Measurements from ENCODE around the gene TMEM185B.
"Not testable (repeated sequence)": the region's sequence is repeated elsewhere in the genome, so short reads cannot be mapped to it uniquely, and the experiment has no call there.

The TMEM185B gene

GRCh38 chr2:120235158-120235557 is 12.0 kb upstream of the TMEM185B start:
- not testable (repeated sequence) for DNase-seq (ENCODE audit: low read depth in 2 of 3, low spot score in 1 of 3)

- DNase-seq (ENCODE audit: low read depth in 2 of 3, low spot score in 1 of 3): no peak
These were observed 10.1 kb upstream of the TMEM185B start for GRCh38 chr2:120233292-120233691.

DNA sequence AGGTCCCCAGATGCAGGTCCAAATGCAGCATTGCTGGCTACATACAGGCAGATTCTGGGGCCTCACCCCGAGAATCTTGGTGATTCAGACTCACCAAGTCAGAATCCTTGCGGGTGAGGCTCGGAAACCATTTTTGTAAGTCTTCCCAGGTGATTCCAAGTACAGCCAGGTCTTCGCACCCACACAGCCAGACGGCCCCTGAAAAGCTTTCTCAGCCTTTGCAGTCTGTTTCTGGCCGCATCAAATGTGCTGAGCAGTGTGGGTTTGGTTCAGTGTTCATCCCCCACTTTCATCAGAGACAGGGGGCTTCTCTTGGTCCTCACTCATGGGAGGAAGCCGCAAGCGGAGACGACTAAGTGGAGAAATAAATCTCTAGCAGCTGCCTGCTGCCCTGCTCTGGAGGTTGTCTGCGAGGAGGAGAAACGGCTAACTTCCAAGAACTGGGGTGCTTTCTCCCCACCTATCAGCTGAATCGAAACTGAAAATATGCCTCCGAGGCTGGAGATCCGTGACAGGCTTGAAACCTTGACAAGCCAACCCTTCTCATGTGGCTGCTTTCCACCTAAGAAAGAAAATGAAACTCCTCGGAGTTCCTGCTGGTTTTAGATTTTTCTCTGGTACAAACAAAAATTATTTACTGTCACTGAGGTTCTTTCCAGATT is 8.9 kb upstream of the TMEM185B start:
- peak; percentile 57 to 73 (median 63) for DNase-seq (ENCODE audit: low read depth in 2 of 3, low spot score in 1 of 3)

GRCh38 chr2:120231564-120231973 is 8.4 kb upstream of the TMEM185B start:
- DNase-seq (ENCODE audit: low read depth in 2 of 3, low spot score in 1 of 3): peak in 1 of 3 donors; percentile 27

- no peak for DNase-seq (ENCODE audit: low read depth in 2 of 3, low spot score in 1 of 3)
These were observed 7.6 kb upstream of the TMEM185B start for GRCh38 chr2:120230515-120231471.

GRCh38 chr2:120229341-120229740 is 6.1 kb upstream of the TMEM185B start:
- DNase-seq (ENCODE audit: low read depth in 2 of 3, low spot score in 1 of 3): no peak

- no peak for DNase-seq (ENCODE audit: low read depth in 2 of 3, low spot score in 1 of 3)
These were observed 5.3 kb upstream of the TMEM185B start for GRCh38 chr2:120228503-120228902.

DNA sequence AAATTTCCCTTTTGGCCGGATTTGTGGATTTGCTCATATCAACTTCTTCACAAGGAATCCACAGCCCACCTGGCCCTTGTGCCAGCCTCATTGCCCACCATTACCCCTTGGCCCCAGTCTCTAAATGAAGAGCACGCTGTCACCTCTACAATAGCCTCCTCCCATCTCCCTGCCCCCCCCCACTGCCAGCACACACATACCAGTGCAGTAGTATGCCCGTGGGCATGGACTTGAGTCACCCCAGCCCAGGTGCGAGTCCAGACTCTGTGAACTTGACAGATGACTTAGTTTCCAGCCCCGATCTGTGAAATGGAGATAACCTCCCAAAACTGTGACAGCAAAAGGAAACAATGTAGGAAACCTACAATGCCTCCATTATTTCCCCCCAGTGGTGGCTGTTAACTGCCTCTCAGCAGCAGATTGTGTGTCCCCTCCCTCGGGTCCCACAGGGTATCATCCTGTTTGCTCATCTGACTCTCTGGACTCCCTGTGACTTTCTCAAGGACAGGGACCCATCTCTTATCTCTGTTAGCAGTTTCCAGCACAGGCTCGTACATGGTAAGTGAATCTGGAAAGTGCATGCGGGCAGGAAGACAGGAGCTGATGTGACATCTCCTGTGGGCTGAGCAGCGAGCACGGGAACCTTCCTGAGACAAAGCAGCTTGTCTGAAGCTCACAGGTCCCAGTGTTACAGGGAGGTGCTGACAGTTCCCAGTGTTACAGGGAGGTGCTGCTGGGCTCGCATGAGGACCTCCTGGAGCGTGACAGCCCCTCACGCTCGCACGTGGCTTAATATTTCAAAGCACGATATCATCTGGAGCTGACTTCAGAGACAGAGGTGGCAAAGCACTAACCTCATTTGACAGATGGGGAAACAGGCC is 4.2 kb upstream of the TMEM185B start:
- DNase-seq (ENCODE audit: low read depth in 2 of 3, low spot score in 1 of 3): no peak

GRCh38 chr2:120226316-120226715 is 3.1 kb upstream of the TMEM185B start:
- DNase-seq (ENCODE audit: low read depth in 2 of 3, low spot score in 1 of 3): no peak

DNA sequence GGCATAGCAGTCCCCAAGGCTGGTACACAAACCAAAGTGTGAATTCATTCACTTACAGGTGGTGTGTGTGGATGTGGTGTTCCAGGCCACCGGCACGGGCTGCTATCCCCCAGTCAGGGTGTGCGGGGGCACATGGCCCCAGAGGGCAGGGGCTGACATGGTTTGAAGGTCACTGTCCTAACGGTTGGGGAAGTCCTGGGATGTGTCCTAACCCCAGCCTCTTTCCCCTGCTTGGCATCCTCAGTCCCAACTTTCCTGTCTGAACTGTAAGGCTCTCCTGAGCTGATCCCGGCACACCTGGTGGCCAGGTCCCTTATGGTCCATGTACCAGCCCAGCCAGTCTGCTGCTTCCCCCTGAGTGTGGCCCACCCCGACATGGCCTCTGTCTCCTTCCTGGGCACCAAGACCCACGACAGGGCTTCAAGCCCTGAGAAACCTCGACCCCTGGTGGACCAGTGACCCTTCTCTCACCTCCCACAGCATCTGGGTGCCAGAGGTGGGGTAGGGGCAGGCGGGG is 2.4 kb upstream of the TMEM185B start:
- DNase-seq (ENCODE audit: low read depth in 2 of 3, low spot score in 1 of 3): no peak

- DNase-seq (ENCODE audit: low read depth in 2 of 3, low spot score in 1 of 3): no peak
These were observed 1.7 kb upstream of the TMEM185B start for GRCh38 chr2:120224735-120225548.

DNA sequence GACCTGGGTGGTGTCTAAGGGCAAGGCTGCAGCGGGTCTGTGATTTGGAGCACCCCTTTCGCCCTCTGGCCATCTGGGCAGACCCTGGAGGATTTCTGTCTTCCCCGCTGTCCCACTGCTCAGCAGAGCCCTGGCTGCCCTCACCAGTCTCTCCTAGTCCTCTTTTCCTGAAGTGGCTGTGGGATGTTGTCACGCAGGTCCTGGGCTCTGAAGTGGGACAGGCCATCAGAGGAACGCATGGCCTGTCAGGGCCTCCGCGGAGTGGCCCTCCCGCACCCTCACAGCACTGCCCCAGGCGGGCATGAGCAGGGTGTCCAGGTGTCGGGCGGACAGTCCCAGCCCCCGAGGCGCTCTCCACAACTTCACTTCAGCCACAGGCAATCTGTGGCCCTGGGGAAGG is 1.1 kb upstream of the TMEM185B start:
- no peak for DNase-seq (ENCODE audit: low read depth in 2 of 3, low spot score in 1 of 3)

DNA sequence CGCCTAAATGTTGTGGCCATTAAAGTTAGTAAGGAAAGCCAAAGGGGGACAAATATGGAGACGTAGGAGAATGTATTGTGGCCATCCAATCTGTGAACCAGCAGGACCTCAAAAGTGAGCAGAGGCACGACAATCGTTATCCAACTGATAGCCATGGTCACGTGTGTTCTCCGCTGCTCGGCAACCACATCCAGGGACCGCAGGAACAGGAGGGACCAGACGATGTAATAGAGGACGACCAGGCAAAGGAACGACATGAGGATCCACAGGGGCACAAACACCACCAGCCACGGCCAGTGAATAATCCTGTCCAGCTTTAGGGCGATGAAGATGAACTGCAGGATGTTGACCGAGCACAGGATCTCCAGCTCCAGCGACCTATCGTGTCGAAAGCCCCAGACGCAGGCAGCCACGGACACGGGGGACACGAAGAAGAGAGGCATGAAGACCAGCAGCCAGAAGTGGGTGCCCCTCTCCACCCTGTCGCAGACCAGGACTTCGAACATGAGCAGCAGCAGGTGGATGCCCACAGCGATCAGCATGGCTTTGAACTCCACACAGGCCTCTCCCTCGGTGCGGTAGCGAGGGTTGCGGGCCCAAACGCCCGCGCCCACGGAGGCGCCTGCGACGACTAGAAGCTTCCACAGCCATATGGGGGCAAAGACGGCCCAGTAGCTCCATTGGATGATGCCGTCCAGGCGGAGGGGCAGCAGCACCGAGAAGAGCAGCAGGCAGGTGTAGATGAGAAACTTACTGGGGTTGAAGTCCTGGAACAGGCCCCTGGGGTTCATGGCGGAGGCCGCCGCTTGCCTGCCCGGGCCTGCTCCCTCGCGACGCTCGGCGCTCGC is 790 bp downstream of the TMEM185B start:
- no peak for DNase-seq (ENCODE audit: low read depth in 2 of 3, low spot score in 1 of 3)

GRCh38 chr2:120221616-120222015 is 1.6 kb downstream of the TMEM185B start:
- no peak for DNase-seq (ENCODE audit: low read depth in 2 of 3, low spot score in 1 of 3)

GRCh38 chr2:120220756-120221155 is 2.4 kb downstream of the TMEM185B start:
- no peak for DNase-seq (ENCODE audit: low read depth in 2 of 3, low spot score in 1 of 3)

GRCh38 chr2:120219766-120220165 is 3.4 kb downstream of the TMEM185B start:
- no peak for DNase-seq (ENCODE audit: low read depth in 2 of 3, low spot score in 1 of 3)

DNA sequence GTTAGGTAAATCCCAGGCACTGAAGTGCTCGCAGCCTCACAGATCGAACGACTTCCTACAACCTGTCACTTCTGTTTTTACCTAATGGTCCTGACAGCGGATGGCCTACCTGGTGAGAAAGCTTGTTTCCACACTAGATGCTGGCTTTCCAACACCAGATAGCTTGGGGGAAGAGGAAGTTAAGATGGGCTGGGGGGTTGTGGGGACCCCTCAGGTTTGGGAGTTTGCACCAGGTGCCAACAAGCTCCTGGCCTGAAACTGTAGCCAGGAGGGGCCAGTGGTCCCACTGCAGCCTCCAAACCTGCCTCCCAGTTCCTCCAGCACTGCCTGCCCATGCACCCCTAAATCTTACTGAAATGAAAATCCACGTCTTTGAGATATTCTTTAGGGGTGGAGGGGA is 3.9 kb downstream of the TMEM185B start:
- DNase-seq (ENCODE audit: low read depth in 2 of 3, low spot score in 1 of 3): no peak

- DNase-seq (ENCODE audit: low read depth in 2 of 3, low spot score in 1 of 3): no peak
These were observed 5.0 kb downstream of the TMEM185B start for GRCh38 chr2:120218181-120218580.

GRCh38 chr2:120210270-120210693 is 12.9 kb downstream of the TMEM185B start:
- no peak for DNase-seq (ENCODE audit: low read depth in 2 of 3, low spot score in 1 of 3)
